ENCODE measurements around the gene CASQ2.

DNA sequence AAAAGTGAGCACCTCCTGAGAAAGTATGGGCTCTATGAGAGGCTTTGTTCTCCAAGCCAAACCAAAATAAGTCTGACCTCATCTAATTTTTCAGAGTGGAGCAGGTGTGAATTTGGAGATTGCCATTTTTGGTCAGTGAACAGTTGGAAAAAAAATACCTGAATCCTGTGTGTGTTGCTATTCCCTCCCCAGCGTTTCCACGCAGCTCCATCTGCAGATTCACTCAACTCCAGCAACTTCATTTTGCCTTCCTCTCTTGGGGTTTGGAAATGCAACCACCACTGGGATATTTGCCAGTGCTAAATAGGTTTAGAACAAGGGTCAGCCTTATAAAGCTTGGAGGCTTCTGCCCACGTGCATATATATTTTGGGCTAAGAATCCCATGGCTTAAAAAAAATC, 11.2 kb downstream of the CASQ2 start:
- TF ChIP-seq POLR2A (IDR thresholded peaks at IDR 0.05) (no peak), EP300 (IDR thresholded peaks at IDR 0.05) (no peak)
- TF ChIP-seq, protein P1, sequence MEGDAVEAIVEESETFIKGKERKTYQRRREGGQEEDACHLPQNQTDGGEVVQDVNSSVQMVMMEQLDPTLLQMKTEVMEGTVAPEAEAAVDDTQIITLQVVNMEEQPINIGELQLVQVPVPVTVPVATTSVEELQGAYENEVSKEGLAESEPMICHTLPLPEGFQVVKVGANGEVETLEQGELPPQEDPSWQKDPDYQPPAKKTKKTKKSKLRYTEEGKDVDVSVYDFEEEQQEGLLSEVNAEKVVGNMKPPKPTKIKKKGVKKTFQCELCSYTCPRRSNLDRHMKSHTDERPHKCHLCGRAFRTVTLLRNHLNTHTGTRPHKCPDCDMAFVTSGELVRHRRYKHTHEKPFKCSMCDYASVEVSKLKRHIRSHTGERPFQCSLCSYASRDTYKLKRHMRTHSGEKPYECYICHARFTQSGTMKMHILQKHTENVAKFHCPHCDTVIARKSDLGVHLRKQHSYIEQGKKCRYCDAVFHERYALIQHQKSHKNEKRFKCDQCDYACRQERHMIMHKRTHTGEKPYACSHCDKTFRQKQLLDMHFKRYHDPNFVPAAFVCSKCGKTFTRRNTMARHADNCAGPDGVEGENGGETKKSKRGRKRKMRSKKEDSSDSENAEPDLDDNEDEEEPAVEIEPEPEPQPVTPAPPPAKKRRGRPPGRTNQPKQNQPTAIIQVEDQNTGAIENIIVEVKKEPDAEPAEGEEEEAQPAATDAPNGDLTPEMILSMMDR (IDR thresholded peaks at IDR 0.05) = no peak
